Liver (tissue), 9 donors: Measurements from ENCODE around the gene MROH2B. TPM values are rescaled to one million over a fixed set of nuclear protein-coding genes. Genes with fewer than 3 reads are reported as not detected.

Source experiments
- DNase-seq: peaks from one replicate; pipeline ENCODE4 v3.0.0-alpha.2; 2017; ENCODE audit warnings: low spot score
- H3K27ac ChIP-seq, 2 donors: one replicate each; pipeline ENCODE4 v1.7.0; 2013; ENCODE audit warnings: inconsistent platforms in 2 of 2, low read length in 2 of 2, control low read depth in 1 of 2, low read depth in 1 of 2, mild to moderate bottlenecking in 1 of 2
- H3K27me3 ChIP-seq, 4 donors: one replicate each; pipeline versions ENCODE4 v1.6.1 to v1.7.0; 2013; ENCODE audit warnings: low read length in 3 of 4, inconsistent platforms in 1 of 4, mild to moderate bottlenecking in 1 of 4, moderate library complexity in 1 of 4; ENCODE audit not compliant: control insufficient read depth in 4 of 4, insufficient read depth in 4 of 4
- H3K36me3 ChIP-seq, 4 donors: one replicate each; pipeline versions ENCODE4 v1.6.1 to v1.7.0; 2013; ENCODE audit warnings: low read length in 3 of 4, mild to moderate bottlenecking in 3 of 4, low read depth in 1 of 4, moderate library complexity in 1 of 4; ENCODE audit not compliant: control insufficient read depth in 4 of 4, insufficient read depth in 3 of 4
- H3K4me1 ChIP-seq, 4 donors: one replicate each; pipeline versions ENCODE4 v1.6.1 to v1.7.0; 2013; ENCODE audit warnings: low read length in 3 of 4, mild to moderate bottlenecking in 3 of 4, moderate library complexity in 1 of 4; ENCODE audit not compliant: control insufficient read depth in 4 of 4, insufficient read depth in 4 of 4
- H3K4me3 ChIP-seq, 3 donors: one replicate each; pipeline versions ENCODE4 v1.6.1 to v1.7.0; 2013; ENCODE audit warnings: low read length in 3 of 3, control low read depth in 1 of 3, low read depth in 1 of 3, mild to moderate bottlenecking in 1 of 3
- H3K9ac ChIP-seq, 2 donors: one replicate each; pipeline ENCODE4 v1.7.0; 2013; ENCODE audit warnings: low read length in 2 of 2, mild to moderate bottlenecking in 2 of 2, moderate library complexity in 2 of 2, control low read depth in 1 of 2, low read depth in 1 of 2
- H3K9me3 ChIP-seq, 4 donors: one replicate each; pipeline versions ENCODE4 v1.6.1 to v1.7.0; 2013; ENCODE audit warnings: low read length in 3 of 4; ENCODE audit not compliant: control insufficient read depth in 4 of 4
- ATF3 ChIP-seq: IDR thresholded peaks from 2 replicates; pipeline ENCODE4 v1.6.1; 2016; ENCODE audit warnings: antibody characterized with exemption
- CTCF ChIP-seq: fragments of 150-350 bp; IDR thresholded peaks from 2 replicates; pipeline ENCODE4 v1.5.1; 2017; ENCODE audit warnings: improper control_type of control experiment, low read depth, low read length; ENCODE audit not compliant: missing input control
- EGR1 ChIP-seq, 2 donors: IDR thresholded peaks; 2 replicates each; pipeline ENCODE4 v1.6.1; 2016 to 2018; ENCODE audit warnings: antibody characterized with exemption in 2 of 2, low read depth in 2 of 2
- FOXA1 ChIP-seq: IDR thresholded peaks from 2 replicates; pipeline ENCODE4 v1.6.1; 2016; ENCODE audit warnings: antibody characterized with exemption
- FOXA2 ChIP-seq: IDR thresholded peaks from 2 replicates; pipeline ENCODE4 v1.6.1; 2016; ENCODE audit warnings: antibody characterized with exemption
- GABPA ChIP-seq, 2 donors: IDR thresholded peaks in 1 of 2; conservative IDR thresholded peaks in 1 of 2; 2 replicates each; pipeline ENCODE4 v1.6.1; 2016; ENCODE audit warnings: antibody characterized with exemption in 2 of 2, mild to moderate bottlenecking in 1 of 2, moderate library complexity in 1 of 2
- HNF4G ChIP-seq: IDR thresholded peaks from 2 replicates; pipeline ENCODE4 v1.6.1; 2016; ENCODE audit warnings: antibody characterized with exemption
- JUND ChIP-seq, 2 donors: IDR thresholded peaks; 2 replicates each; pipeline ENCODE4 v1.6.1; 2016; ENCODE audit warnings: antibody characterized with exemption in 2 of 2
- MAX ChIP-seq: IDR thresholded peaks from 2 replicates; pipeline ENCODE4 v1.6.1; 2016; ENCODE audit warnings: antibody characterized with exemption
- NR2F2 ChIP-seq: IDR thresholded peaks from 2 replicates; pipeline ENCODE4 v1.6.1; 2016; ENCODE audit warnings: antibody characterized with exemption
- RAD21 ChIP-seq, 2 donors: IDR thresholded peaks; 2 replicates each; pipeline ENCODE4 v1.6.1; 2016; ENCODE audit warnings: antibody characterized with exemption in 2 of 2, mild to moderate bottlenecking in 2 of 2
- REST ChIP-seq: IDR thresholded peaks from 2 replicates; pipeline ENCODE4 v1.6.1; 2016; ENCODE audit warnings: antibody characterized with exemption, mild to moderate bottlenecking
- RXRA ChIP-seq, 2 donors: IDR thresholded peaks; 2 replicates each; pipeline ENCODE4 v1.6.1; 2017 to 2018; ENCODE audit warnings: antibody characterized with exemption in 2 of 2, mild to moderate bottlenecking in 1 of 2
- SP1 ChIP-seq: IDR thresholded peaks from 2 replicates; pipeline ENCODE4 v1.6.1; 2018; ENCODE audit warnings: antibody characterized with exemption, mild to moderate bottlenecking
- YY1 ChIP-seq: IDR thresholded peaks from 2 replicates; pipeline ENCODE4 v1.6.1; 2016; ENCODE audit warnings: antibody characterized with exemption, mild to moderate bottlenecking
- ZBTB33 ChIP-seq: IDR thresholded peaks from 2 replicates; pipeline ENCODE4 v1.6.1; 2016; ENCODE audit warnings: antibody characterized with exemption
- WGBS: extraction: QIAGEN DNeasy Blood & Tissue Kit; methylation state at CpG from one replicate; pipeline ENCODE4 v1.1.7; 2013; 5-methylcytosine and 5-hydroxymethylcytosine counted together
- polyA plus RNA-seq, 2 donors: library from polyadenylated mRNA; stranded (reverse) in 1 of 2; unstranded in 1 of 2; fragments of 200-250 nt in 1 of 2; fragments of >200 nt in 1 of 2; fragmentation: Nextera tagmentation in 1 of 2; extraction: Ambion mirVana in 1 of 2; gene quantifications; one replicate each; pipeline versions ENCODE4 v1.2.1 to v1.2.3, GENCODE V29; 2013 to 2015
- total RNA-seq, 2 donors: library from RNA; depleted of rRNA; stranded (reverse); fragments of >200 nt; gene quantifications; one replicate each; pipeline ENCODE4 v1.2.3, GENCODE V29; 2014
- donor health status: healthy.
- donor health status: healthy.
- donor health status: healthy.
- donor health status: healthy.
- donor health status: healthy.

The MROH2B gene
- total and polyA plus RNA-seq, 4 donors, result under 0.01 to 0.46 (median 0.06) TPM; not detected in 1

- no peak for DNase-seq
- H3K36me3 ChIP-seq, result no peaks in the 10 kb centered on the region
These were observed 108.8 kb downstream of the MROH2B start for GRCh38 chr5:40962207-40962955.

GRCh38 chr5:40960037-40960436 is 111.1 kb downstream of the MROH2B start:
- no peaks in the 10 kb centered on the region for H3K36me3 ChIP-seq
- WGBS, result 89% methylated on average over 1 of the region's 1 CpG

More at GRCh38 chr5:40962207-40962955, 108.8 kb downstream of the MROH2B start:
- H3K9me3 ChIP-seq, result peaks cover 0 to 7% (median 3%) of the 10 kb centered on the region in 4 donors
- no peak overlapping the region for H3K4me3 ChIP-seq
- H3K9ac ChIP-seq, result no peak overlapping the region
- TF ChIP-seq GABPA (IDR thresholded peaks at IDR 0.05 in 1 of 2, conservative IDR thresholded peaks at IDR 0.05 in 1 of 2) (no peak), RAD21 (IDR thresholded peaks at IDR 0.05) (peak; percentile 61 to 66), CTCF (peak; percentile 14)
- no peaks in the 10 kb centered on the region for H3K4me1 ChIP-seq
- WGBS, result 87% methylated on average over 4 of the region's 4 CpGs
- H3K27ac ChIP-seq, result no peak overlapping the region
- H3K27me3 ChIP-seq, result no peaks in the 10 kb centered on the region

More at GRCh38 chr5:40960037-40960436, 111.1 kb downstream of the MROH2B start:
- Histone ChIP-seq H3K27me3 (no peaks in the 10 kb centered on the region), H3K9ac (no peak overlapping the region), H3K9me3 (peaks cover 0 to 7% (median 3%) of the 10 kb centered on the region in 4 donors), H3K27ac (no peak overlapping the region), H3K4me3 (no peak overlapping the region), H3K4me1 (no peaks in the 10 kb centered on the region)
- DNase-seq, result no peak
- TF ChIP-seq CTCF (no peak), GABPA (IDR thresholded peaks at IDR 0.05 in 1 of 2, conservative IDR thresholded peaks at IDR 0.05 in 1 of 2) (no peak), MAX (no peak), FOXA1 (no peak), RXRA (IDR thresholded peaks at IDR 0.05) (no peak), SP1 (no peak), ATF3 (no peak), ZBTB33 (no peak), NR2F2 (no peak), JUND (IDR thresholded peaks at IDR 0.05) (no peak), FOXA2 (no peak), REST (no peak), EGR1 (IDR thresholded peaks at IDR 0.05; ENCODE audit: low read depth in 2 of 2) (no peak), YY1 (no peak), HNF4G (no peak)
